Measurements from ENCODE around the gene CELA2A.
"Not testable (repeated sequence)": the region's sequence is repeated elsewhere in the genome, so short reads cannot be mapped to it uniquely, and the experiment has no call there.

The CELA2A gene

GRCh38 chr1:15445390-15446122, 11.0 kb upstream of the CELA2A start:
- DNase-seq (ENCODE audit: low spot score), result no peak

- DNase-seq (ENCODE audit: low spot score), result no peak
Measured at GRCh38 chr1:15446212-15446611, 10.3 kb upstream of the CELA2A start.

GRCh38 chr1:15448877-15449462, 7.6 kb upstream of the CELA2A start:
- DNase-seq (ENCODE audit: low spot score), result no peak

GRCh38 chr1:15449567-15449966, 7.0 kb upstream of the CELA2A start:
- DNase-seq (ENCODE audit: low spot score), result no peak

GRCh38 chr1:15451014-15451722, 5.4 kb upstream of the CELA2A start:
- no peak for DNase-seq (ENCODE audit: low spot score)

GRCh38 chr1:15452216-15452615, 4.3 kb upstream of the CELA2A start:
- no peak for DNase-seq (ENCODE audit: low spot score)

GRCh38 chr1:15452866-15453571, 3.5 kb upstream of the CELA2A start:
- DNase-seq (ENCODE audit: low spot score), result no peak

GRCh38 chr1:15453734-15454133, 2.8 kb upstream of the CELA2A start:
- DNase-seq (ENCODE audit: low spot score), result no peak

GRCh38 chr1:15454256-15454655, 2.3 kb upstream of the CELA2A start:
- no peak for DNase-seq (ENCODE audit: low spot score)

- no peak for DNase-seq (ENCODE audit: low spot score)
Measured at GRCh38 chr1:15455522-15455921, 1.0 kb upstream of the CELA2A start.

- no peak for DNase-seq (ENCODE audit: low spot score)
Measured at GRCh38 chr1:15457585-15457984, 1.1 kb downstream of the CELA2A start.

GRCh38 chr1:15458388-15458787, 1.9 kb downstream of the CELA2A start:
- DNase-seq (ENCODE audit: low spot score), result not testable (repeated sequence)

GRCh38 chr1:15459771-15460707, 3.5 kb downstream of the CELA2A start:
- peak; percentile 50 for DNase-seq (ENCODE audit: low spot score)

GRCh38 chr1:15460708-15461095, 4.2 kb downstream of the CELA2A start:
- DNase-seq (ENCODE audit: low spot score), result no peak

- DNase-seq (ENCODE audit: low spot score), result peak; percentile 12
Measured at GRCh38 chr1:15463064-15463800, 6.7 kb downstream of the CELA2A start.

- not testable (repeated sequence) for DNase-seq (ENCODE audit: low spot score)
Measured at GRCh38 chr1:15463926-15464322, 7.4 kb downstream of the CELA2A start.

- no peak for DNase-seq (ENCODE audit: low spot score)
Measured at GRCh38 chr1:15465674-15466073, 9.1 kb downstream of the CELA2A start.

- DNase-seq (ENCODE audit: low spot score), result not testable (repeated sequence)
Measured at GRCh38 chr1:15466955-15467625, 10.6 kb downstream of the CELA2A start.

GRCh38 chr1:15468145-15468544, 11.6 kb downstream of the CELA2A start:
- DNase-seq (ENCODE audit: low spot score), result no peak

- DNase-seq (ENCODE audit: low spot score), result no peak
Measured at GRCh38 chr1:15469361-15469760, 12.8 kb downstream of the CELA2A start.

Measured in SW480 (cell line).